Retinal pigment epithelial cell (primary cell): ENCODE results near the gene BICRA.

ENCODE experiments used
- DNase-seq: peaks from one replicate; pipeline ENCODE4 v3.0.0-alpha.2; 2010; ENCODE audit warnings: low read depth
- H3K4me3 ChIP-seq: 2 replicates; pipeline ENCODE4 v1.5.1; 2011; ENCODE audit warnings: mild to moderate bottlenecking, low read length, control low read depth, moderate library complexity
- CTCF ChIP-seq: conservative IDR thresholded peaks from 2 replicates; pipeline ENCODE4 v1.5.1; 2011; ENCODE audit warnings: low read depth, low read length, control low read depth, inconsistent platforms

Gene BICRA

GRCh38 chr19:47681388-47681787 is 72.5 kb downstream of the BICRA start:
- H3K4me3 ChIP-seq, result no peak overlapping the region
- TF ChIP-seq CTCF, result no peak
- DNase-seq, result no peak

- no peak overlapping the region for H3K4me3 ChIP-seq
- no peak for DNase-seq
- TF ChIP-seq CTCF, result no peak
Observed at GRCh38 chr19:47681936-47682335, 73.0 kb downstream of the BICRA start.

- TF ChIP-seq CTCF, result no peak
- no peak for DNase-seq
Observed at GRCh38 chr19:47682939-47683338, 74.0 kb downstream of the BICRA start.

GRCh38 chr19:47686679-47687450 is 77.9 kb downstream of the BICRA start:
- DNase-seq, result no peak
- H3K4me3 ChIP-seq, result no peak overlapping the region
- no peak for TF ChIP-seq CTCF

More at GRCh38 chr19:47682939-47683338, 74.0 kb downstream of the BICRA start:
- no peak overlapping the region for H3K4me3 ChIP-seq

- no peak overlapping the region for H3K4me3 ChIP-seq
Observed at GRCh38 chr19:47687906-47688305, 79.0 kb downstream of the BICRA start.

GRCh38 chr19:47691090-47691489 is 82.2 kb downstream of the BICRA start:
- no peak for DNase-seq
- TF ChIP-seq CTCF, result no peak
- no peak overlapping the region for H3K4me3 ChIP-seq

More at GRCh38 chr19:47687906-47688305, 79.0 kb downstream of the BICRA start:
- DNase-seq, result no peak
- no peak for TF ChIP-seq CTCF

GRCh38 chr19:47691782-47692181 is 82.8 kb downstream of the BICRA start:
- TF ChIP-seq CTCF, result no peak
- H3K4me3 ChIP-seq, result no peak overlapping the region
- no peak for DNase-seq
